GM13976 (cell line): ENCODE results near the gene TBC1D17.

Experiments
- DNase-seq: peaks from one replicate; pipeline ENCODE4 v3.0.0; 2012; ENCODE audit warnings: low spot score
- CTCF ChIP-seq: IDR thresholded peaks from 2 replicates; pipeline ENCODE4 v1.5.1; 2012; ENCODE audit warnings: borderline replicate concordance, mild to moderate bottlenecking; ENCODE audit not compliant: insufficient read depth; ENCODE audit errors: extremely low read depth, missing control alignments, control extremely low read depth
- in situ Hi-C: fragments of 300-500 bp; cut with MboI; formaldehyde crosslinking; loops from one replicate; pipeline ENCODE4 v1.12.0; 2022; ENCODE audit warnings: low sequenced_read_pairs, mixed read lengths, inconsistent platforms; ENCODE audit not compliant: unreplicated experiment

TBC1D17 gene

GRCh38 chr19:49851456-49852259, 25.8 kb upstream of the TBC1D17 start:
- no peak for TF ChIP-seq CTCF
- in situ Hi-C loops: no loop called here
- no peak for DNase-seq

DNA sequence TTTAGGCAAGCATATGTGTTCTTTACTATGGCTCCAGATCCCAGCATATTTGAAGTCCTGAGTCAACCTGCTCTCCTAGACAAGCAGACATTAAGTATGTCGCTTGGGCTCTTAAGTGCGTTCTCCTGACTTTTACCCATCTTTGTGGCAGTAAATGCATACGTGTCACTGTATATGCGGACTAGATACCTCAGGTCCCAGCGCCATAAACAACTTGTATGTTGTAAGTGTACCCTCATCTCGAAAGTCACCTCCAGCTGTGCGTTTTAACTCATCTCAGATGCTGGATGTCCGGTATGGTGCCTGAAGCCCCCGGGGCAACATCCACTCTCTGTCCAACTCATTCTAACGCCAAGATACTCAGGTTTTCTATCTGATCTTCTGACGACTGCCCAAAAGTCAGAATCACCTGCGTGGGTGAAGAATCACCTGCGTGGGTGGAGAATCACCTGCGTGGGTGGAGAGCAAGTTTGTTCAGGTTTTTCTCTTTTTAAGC, 24.8 kb upstream of the TBC1D17 start:
- DNase-seq: no peak
- in situ Hi-C loops: no loop called here
- TF ChIP-seq CTCF: no peak

GRCh38 chr19:49853852-49854377, 23.6 kb upstream of the TBC1D17 start:
- DNase-seq: no peak
- in situ Hi-C loops: no loop called here
- no peak for TF ChIP-seq CTCF

DNA sequence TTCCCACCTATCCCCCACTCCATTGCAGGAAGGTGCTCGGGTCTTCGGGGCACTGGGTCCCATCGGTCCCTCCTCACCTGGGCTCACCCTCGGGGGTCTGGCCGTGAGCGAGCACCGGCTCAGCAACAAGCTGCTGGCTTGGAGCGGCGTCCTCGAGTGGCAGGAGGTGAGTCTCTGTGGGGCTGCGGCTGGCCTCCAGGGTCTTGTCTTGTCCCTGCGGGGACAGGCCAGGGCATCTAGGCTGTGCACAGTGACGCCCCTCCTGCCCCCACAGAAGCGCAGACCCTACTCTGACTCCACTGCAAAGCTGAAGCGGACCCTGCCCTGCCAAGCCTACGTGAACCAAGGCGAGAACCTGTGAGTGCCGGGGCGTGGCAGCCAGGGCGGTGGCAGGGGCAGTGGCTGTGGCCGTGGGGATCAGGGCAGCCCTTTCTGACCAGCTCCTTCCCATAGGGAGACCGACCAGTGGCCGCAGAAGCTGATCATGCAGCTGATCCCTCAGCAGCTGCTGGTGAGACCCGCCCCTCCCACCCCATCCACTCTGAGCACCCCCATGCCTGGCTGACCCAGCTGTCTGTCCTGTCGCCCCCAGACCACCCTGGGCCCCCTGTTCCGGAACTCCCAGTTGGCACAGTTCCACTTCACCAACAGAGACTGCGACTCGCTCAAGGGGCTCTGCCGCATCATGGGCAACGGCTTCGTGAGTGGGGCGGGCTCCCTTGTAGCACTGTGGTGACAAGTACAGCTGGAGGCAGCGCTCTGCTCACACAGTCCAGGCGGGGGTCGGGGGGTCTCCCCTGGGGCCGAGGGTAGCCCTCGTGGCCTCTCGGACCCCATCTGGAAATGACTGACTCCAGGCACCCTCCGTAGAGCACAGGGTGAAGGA, 22.9 kb upstream of the TBC1D17 start:
- in situ Hi-C loops: no loop called here
- no peak for TF ChIP-seq CTCF

DNA sequence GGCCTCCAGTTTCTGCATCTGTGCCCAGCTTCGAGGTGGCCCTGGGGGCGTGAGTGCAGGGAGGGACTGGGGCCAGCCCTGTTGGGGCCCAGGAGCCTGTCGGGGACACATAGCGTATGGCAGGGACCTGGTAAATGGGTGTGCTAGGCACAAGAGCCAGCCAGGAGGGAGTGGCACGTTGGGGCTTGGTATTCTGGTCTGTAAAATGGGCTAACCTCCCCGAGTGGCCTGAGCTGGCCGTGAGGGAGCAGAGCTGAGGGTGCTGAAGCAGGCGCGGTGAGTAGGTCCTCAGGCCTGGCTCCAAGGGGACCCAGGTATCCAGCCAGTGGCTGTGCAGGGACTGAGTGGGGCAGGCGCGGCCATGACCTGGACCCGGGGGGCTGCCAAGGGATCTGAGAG, 22.2 kb upstream of the TBC1D17 start:
- in situ Hi-C loops: no loop called here
- DNase-seq: no peak
- TF ChIP-seq CTCF: no peak

More for the DNA sequence above, 22.9 kb upstream of the TBC1D17 start:
- DNase-seq: no peak
